ENCODE measurements around the gene RDH5.

- no peak for TF ChIP-seq POLR2AphosphoS5 (IDR thresholded peaks at IDR 0.05; ENCODE audit: low read depth, low read length)
- no peak for TF ChIP-seq TAF1 (IDR thresholded peaks at IDR 0.05; ENCODE audit: low read depth, low read length)
Observed at GRCh38 chr12:55741931-55742680, 21.9 kb downstream of the RDH5 start.
